ENCODE data around the gene KCNA2.

KCNA2 gene

DNA sequence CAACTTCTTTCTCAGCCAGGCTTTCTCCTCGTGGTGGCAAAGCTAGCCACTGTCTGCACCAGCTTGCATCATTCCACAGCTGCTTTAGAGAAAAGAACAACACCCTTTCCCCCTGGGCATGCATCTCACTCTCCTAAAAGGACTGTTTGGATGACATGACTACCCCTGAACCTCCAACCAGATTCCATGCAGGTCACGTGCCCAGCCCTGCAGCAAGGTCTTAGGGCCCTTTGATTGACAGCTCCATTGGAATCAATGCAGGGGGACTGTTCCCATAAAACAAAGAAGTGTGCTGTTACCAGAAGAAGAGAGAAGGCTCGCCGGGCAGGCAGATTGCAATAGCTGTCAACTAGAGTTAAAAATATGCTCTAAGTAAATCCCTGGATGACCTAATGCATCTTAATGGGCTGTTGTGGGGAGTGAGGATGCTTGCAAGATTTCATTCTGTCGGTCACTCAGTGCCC lies 24.4 kb downstream of the KCNA2 start:
- TF ChIP-seq POLR2A (IDR thresholded peaks at IDR 0.05; ENCODE audit: low read depth, low read length), result no peak
- no peak for FAIRE-seq

DNA sequence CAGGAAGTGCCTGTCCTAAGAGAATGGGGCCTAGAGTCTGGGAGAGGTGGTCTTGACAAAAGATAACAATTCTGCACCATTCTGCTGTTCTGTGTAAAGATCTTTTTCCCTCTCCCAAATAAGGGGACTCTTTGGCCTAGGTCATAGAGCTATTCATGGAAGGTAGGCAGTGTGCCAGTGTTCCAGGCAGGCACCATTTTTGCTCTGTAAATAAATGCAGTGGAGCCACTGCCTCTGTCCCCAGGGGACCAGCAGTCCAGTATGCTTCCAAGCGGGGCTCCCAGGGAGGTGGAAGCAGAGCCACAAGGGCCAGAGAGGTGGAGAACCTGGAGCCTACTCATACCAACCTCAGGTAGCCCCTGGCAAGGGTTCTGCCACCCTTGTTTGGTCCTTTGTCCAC lies 25.9 kb downstream of the KCNA2 start:
- TF ChIP-seq POLR2A (IDR thresholded peaks at IDR 0.05; ENCODE audit: low read depth, low read length), result no peak
- DNase-seq (ENCODE audit: insufficient read length, low spot score) (no peak), FAIRE-seq (no peak)

More for the DNA sequence above, 24.4 kb downstream of the KCNA2 start:
- DNase-seq (ENCODE audit: insufficient read length, low spot score), result no peak

GRCh38 chr1:110579460-110579859 lies 26.7 kb downstream of the KCNA2 start:
- no peak for DNase-seq (ENCODE audit: insufficient read length, low spot score)
- no peak for TF ChIP-seq POLR2A (IDR thresholded peaks at IDR 0.05; ENCODE audit: low read depth, low read length)
- FAIRE-seq, result no peak

GRCh38 chr1:110576441-110576840 lies 29.7 kb downstream of the KCNA2 start:
- DNase-seq (ENCODE audit: insufficient read length, low spot score) (no peak), FAIRE-seq (no peak)
- TF ChIP-seq POLR2A (IDR thresholded peaks at IDR 0.05; ENCODE audit: low read depth, low read length), result no peak

DNA sequence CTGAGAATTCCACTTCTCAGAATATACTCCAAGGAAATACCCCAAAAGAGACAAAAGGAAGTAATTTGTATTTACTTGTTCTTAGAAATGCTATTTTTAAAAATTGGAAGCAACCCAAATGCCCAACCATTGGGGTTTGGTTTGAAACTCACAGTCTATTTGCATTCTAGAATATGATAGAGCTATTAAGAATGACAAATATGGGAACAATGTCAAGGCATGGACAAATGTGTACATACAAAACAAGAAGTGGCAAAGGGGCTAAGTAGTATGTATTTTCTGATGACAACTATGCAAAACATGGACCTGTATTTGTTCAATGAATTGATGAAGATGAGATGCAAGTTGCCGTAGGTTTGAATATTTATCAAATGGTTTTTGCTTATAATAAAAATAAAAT lies 32.8 kb downstream of the KCNA2 start:
- TF ChIP-seq POLR2A (IDR thresholded peaks at IDR 0.05; ENCODE audit: low read depth, low read length), result no peak
- FAIRE-seq (no peak), DNase-seq (ENCODE audit: insufficient read length, low spot score) (no peak)

- FAIRE-seq, result no peak
Observed at GRCh38 chr1:110572751-110573150, 33.4 kb downstream of the KCNA2 start.

GRCh38 chr1:110570901-110571300 lies 35.3 kb downstream of the KCNA2 start:
- DNase-seq (ENCODE audit: insufficient read length, low spot score) (no peak), FAIRE-seq (no peak)
- TF ChIP-seq POLR2A (IDR thresholded peaks at IDR 0.05; ENCODE audit: low read depth, low read length), result no peak

More at GRCh38 chr1:110572751-110573150, 33.4 kb downstream of the KCNA2 start:
- no peak for TF ChIP-seq POLR2A (IDR thresholded peaks at IDR 0.05; ENCODE audit: low read depth, low read length)
- no peak for DNase-seq (ENCODE audit: insufficient read length, low spot score)

DNA sequence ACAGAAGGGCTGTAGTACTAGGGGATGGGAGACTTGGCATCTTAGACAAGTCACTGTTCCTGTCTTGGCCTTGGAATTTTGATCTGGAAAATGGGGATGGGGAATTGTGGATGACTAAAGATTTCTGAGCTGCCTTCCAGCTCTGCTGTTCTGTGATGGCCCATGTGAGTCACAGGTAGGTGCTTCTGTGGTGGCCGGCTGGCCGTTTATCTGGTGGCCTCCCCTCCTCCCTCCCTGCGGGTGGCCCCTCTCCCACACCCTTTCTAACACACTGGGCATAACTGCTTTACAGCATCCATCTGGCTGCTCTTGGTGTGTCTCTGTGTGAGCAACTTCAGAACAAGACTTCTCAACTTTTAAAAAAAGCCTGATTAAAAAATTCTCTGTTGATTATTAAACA lies 35.9 kb downstream of the KCNA2 start:
- DNase-seq (ENCODE audit: insufficient read length, low spot score), result no peak
- no peak for TF ChIP-seq POLR2A (IDR thresholded peaks at IDR 0.05; ENCODE audit: low read depth, low read length)
- FAIRE-seq, result no peak

DNA sequence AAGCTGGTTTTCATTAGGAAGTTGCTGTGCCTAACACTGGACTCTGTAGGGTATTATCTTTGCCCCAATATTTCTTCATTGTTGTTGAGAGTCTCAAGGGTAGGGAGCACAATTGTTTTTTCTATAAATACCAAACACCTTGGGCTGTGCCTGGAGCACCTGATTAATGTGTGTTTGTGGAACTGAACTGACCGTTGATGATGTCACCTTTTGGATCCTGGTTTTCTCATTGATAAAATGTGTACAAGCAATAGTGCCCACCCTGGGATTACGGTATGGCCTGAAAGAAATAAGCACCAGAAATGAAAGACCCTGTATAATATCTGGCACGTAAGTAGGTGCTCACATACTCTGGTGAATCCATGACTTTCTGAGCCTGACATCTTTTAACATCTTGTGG lies 39.3 kb downstream of the KCNA2 start:
- no peak for TF ChIP-seq POLR2A (IDR thresholded peaks at IDR 0.05; ENCODE audit: low read depth, low read length)
- no peak for FAIRE-seq
- no peak for DNase-seq (ENCODE audit: insufficient read length, low spot score)

DNA sequence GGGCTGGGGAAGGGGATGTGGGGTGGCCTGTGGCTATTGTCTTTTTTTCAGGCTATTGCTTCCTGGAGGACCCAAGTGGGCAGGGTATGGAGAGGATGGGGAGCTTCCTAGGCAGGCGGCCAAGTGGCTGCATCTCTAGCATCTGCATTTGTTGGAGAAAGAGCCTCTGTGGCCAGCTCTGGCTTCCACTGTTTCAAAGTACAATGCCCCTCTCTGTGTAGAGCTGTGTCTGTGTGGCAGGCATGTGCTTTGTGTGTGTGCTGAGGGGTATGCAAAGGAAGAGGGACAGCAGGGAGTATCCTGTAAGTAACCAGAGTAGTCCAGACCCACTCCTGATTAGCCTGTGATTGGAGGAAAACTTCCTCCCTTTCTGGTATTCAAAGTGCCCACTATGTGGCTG lies 40.6 kb downstream of the KCNA2 start:
- FAIRE-seq (no peak), DNase-seq (ENCODE audit: insufficient read length, low spot score) (no peak)
- no peak for TF ChIP-seq POLR2A (IDR thresholded peaks at IDR 0.05; ENCODE audit: low read depth, low read length)

DNA sequence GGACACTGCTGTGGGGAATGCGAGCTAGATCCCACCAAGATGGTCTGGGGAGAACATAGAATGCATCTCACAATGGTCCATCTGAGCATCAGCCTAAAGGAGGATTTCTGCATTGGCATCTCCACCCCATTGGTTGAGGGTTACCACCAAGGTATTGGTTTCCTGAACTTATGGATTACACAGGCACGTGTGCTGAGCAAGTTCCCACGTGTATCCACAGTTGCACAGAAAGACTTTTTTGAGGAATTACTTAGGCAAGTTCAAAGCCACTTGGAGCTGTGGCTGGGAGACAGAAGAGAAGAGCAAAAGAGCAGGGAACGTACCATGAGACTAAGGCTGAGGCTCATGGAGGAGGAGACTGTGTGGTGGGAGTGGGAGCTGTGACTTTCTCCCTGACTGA lies 43.1 kb downstream of the KCNA2 start:
- DNase-seq (ENCODE audit: insufficient read length, low spot score), result no peak
- TF ChIP-seq POLR2A (IDR thresholded peaks at IDR 0.05; ENCODE audit: low read depth, low read length), result no peak
- no peak for FAIRE-seq

- no peak for FAIRE-seq
- TF ChIP-seq POLR2A (IDR thresholded peaks at IDR 0.05; ENCODE audit: low read depth, low read length), result no peak
- DNase-seq (ENCODE audit: insufficient read length, low spot score), result no peak
Observed at GRCh38 chr1:110561596-110561995, 44.6 kb downstream of the KCNA2 start.

GRCh38 chr1:110559157-110559556 lies 47.0 kb downstream of the KCNA2 start:
- DNase-seq (ENCODE audit: insufficient read length, low spot score) (no peak), FAIRE-seq (no peak)

DNA sequence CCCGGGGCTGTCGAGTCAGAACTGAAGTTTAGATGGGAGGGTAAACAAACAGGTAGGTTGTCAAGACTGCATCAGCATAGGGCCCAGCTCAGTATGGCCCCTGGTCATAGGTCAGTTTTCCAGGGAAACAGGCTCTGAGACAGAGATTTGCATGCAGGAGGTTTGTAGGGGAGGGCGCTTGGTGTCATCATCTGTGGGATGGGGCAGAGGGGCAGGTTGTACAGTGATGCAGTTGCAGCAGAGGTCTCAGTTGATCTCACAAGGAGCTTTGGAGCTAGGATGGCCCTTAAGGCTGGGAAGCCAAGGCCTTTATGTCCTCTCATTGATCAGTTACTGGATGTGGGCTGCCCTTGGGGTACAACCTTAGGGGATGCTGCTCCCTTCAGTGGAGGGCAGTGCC lies 48.7 kb downstream of the KCNA2 start:
- no peak for TF ChIP-seq POLR2A (IDR thresholded peaks at IDR 0.05; ENCODE audit: low read depth, low read length)
- FAIRE-seq (no peak), DNase-seq (ENCODE audit: insufficient read length, low spot score) (no peak)

More at GRCh38 chr1:110559157-110559556, 47.0 kb downstream of the KCNA2 start:
- TF ChIP-seq POLR2A (IDR thresholded peaks at IDR 0.05; ENCODE audit: low read depth, low read length), result no peak

GRCh38 chr1:110556471-110556807 lies 49.7 kb downstream of the KCNA2 start:
- DNase-seq (ENCODE audit: insufficient read length, low spot score), result no peak
- no peak for TF ChIP-seq POLR2A (IDR thresholded peaks at IDR 0.05; ENCODE audit: low read depth, low read length)
- FAIRE-seq, result no peak

DNA sequence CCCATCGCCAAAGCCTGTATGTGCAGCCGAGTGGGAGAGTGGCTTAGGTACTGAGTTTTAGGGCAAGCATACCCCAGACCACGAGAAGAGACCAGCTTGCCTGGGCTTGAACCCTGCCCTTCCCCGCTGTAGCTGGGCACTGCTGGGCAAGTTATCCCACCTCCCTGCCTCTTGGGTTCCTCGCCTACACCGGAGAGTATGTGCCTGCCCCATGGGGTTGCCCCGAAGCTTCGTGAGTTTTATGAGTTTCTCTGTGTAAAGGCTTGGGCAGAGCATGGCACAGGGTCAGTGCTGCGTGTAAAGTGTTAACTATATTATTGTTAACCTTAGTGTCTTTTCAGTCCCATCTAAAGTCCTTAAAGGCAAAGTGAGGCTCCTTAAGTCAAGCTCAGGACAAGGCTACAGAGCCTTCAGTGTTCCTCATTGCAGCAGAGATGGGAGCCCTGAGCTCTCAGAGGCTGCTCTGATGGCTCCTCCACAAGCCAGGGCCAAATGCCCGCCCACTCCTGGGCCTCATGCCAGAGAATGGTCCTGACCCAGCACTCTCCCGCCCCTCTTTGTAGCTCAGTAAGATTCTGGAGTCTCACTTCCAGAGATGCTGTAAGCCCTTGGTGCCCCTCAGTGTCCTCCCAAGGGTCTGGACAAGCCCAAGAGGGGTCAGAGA lies 50.2 kb downstream of the KCNA2 start:
- no peak for FAIRE-seq
- no peak for DNase-seq (ENCODE audit: insufficient read length, low spot score)
- no peak for TF ChIP-seq POLR2A (IDR thresholded peaks at IDR 0.05; ENCODE audit: low read depth, low read length)

Measured in H54 (cell line).